GM19239 (cell line): ENCODE data around the gene KRTAP5-2.
A peak's percentile ranks its signal among the peaks of the same experiment; 100 is the strongest.
"Not testable (repeated sequence)": the region's sequence is repeated elsewhere in the genome, so short reads cannot be mapped to it uniquely, and the experiment has no call there.

Experiments used
- DNase-seq: peaks from one replicate; pipeline ENCODE4 v3.0.0; 2011; ENCODE audit warnings: low spot score; ENCODE audit not compliant: insufficient read length
- FAIRE-seq: peaks from 2 replicates; lab custom pipeline; 2011; peaks lifted over from hg19 to GRCh38; lab: Jason Lieb, UNC

The KRTAP5-2 gene

GRCh38 chr11:1629326-1630185, 31.5 kb upstream of the KRTAP5-2 start, which contains the start of gene KRTAP5-5:
KRTAP5-5 (plus strand) TSS chr11:1629775; CDS start chr11:1629841, 66 bp downstream.
- FAIRE-seq (no peak), DNase-seq (no peak)

GRCh38 chr11:1628506-1629325, 30.6 kb upstream of the KRTAP5-2 start:
- FAIRE-seq (peak; percentile 76), DNase-seq (peak; percentile 83)

- no peak for DNase-seq
- no peak for FAIRE-seq
Observed at GRCh38 chr11:1625541-1625940, 27.4 kb upstream of the KRTAP5-2 start.

- DNase-seq: no peak
- FAIRE-seq: no peak
Observed at GRCh38 chr11:1624621-1625020, 26.5 kb upstream of the KRTAP5-2 start.

- DNase-seq (no peak), FAIRE-seq (no peak)
Observed at GRCh38 chr11:1623716-1624115, 25.6 kb upstream of the KRTAP5-2 start.

GRCh38 chr11:1622086-1622485, 24.0 kb upstream of the KRTAP5-2 start, which contains the start of gene KRTAP5-4:
KRTAP5-4 (minus strand) TSS chr11:1622138; CDS start chr11:1622093, 45 bp downstream.
- FAIRE-seq: no peak
- no peak for DNase-seq

GRCh38 chr11:1619449-1619848, 21.4 kb upstream of the KRTAP5-2 start:
- no peak for DNase-seq
- no peak for FAIRE-seq

GRCh38 chr11:1618231-1618630, 20.1 kb upstream of the KRTAP5-2 start:
- FAIRE-seq: no peak

GRCh38 chr11:1608363-1608762, 10.3 kb upstream of the KRTAP5-2 start, which contains the start of gene KRTAP5-3:
KRTAP5-3 (minus strand) TSS chr11:1608463; CDS start chr11:1608385, 78 bp downstream.
- DNase-seq (no peak), FAIRE-seq (no peak)

More at GRCh38 chr11:1618231-1618630, 20.1 kb upstream of the KRTAP5-2 start:
- no peak for DNase-seq

- DNase-seq, FAIRE-seq: not testable (repeated sequence)
Observed at GRCh38 chr11:1607901-1608300, 9.8 kb upstream of the KRTAP5-2 start.

- FAIRE-seq, DNase-seq: not testable (repeated sequence)
Observed at GRCh38 chr11:1607156-1607845, 9.2 kb upstream of the KRTAP5-2 start.

GRCh38 chr11:1605923-1606322, 7.8 kb upstream of the KRTAP5-2 start:
- DNase-seq: peak; percentile 86
- peak; percentile 95 for FAIRE-seq

- FAIRE-seq (no peak), DNase-seq (no peak)
Observed at GRCh38 chr11:1604711-1605110, 6.6 kb upstream of the KRTAP5-2 start.

GRCh38 chr11:1604181-1604580, 6.1 kb upstream of the KRTAP5-2 start:
- no peak for FAIRE-seq
- no peak for DNase-seq

GRCh38 chr11:1603629-1604028, 5.5 kb upstream of the KRTAP5-2 start:
- FAIRE-seq: no peak
- DNase-seq: no peak

- not testable (repeated sequence) for DNase-seq, FAIRE-seq
Observed at GRCh38 chr11:1601663-1602062, 3.6 kb upstream of the KRTAP5-2 start.

GRCh38 chr11:1600626-1601025, 2.5 kb upstream of the KRTAP5-2 start:
- DNase-seq (no peak), FAIRE-seq (no peak)

GRCh38 chr11:1598816-1599215, 722 bp upstream of the KRTAP5-2 start:
- FAIRE-seq (no peak), DNase-seq (no peak)

GRCh38 chr11:1598406-1598805, 312 bp upstream of the KRTAP5-2 start:
- FAIRE-seq, DNase-seq: not testable (repeated sequence)
